Panc1 (cell line): ENCODE results near the gene AGAP2. TPM values are rescaled to one million over a fixed set of nuclear protein-coding genes. Genes with fewer than 3 reads are reported as not detected.

ENCODE experiments used
- ATAC-seq: fragments of 200-7000 bp; cut with Tn5 transposase; 2 replicates; pipeline ENCODE4 v1.9.1; 2020; ENCODE audit warnings: mild to moderate bottlenecking, moderate library complexity
- BruUV-seq: library from RNA; stranded (reverse); fragments of 400-500 nt; replicated peaks from 2 replicates; lab custom pipeline; 2021; lab: Mats Ljungman, UMichigan
- CTCF ChIA-PET: fragments of 300-600 bp; sonication (Branson Sonifier 250); formaldehyde crosslinking; loops from one replicate; lab custom pipeline; 2022; ENCODE audit warnings: antibody characterized with exemption; lab: Charles Lee
- POLR2A ChIA-PET: fragments of 300-600 bp; sonication (Branson Sonifier 250); formaldehyde crosslinking; loops from one replicate; lab custom pipeline; 2022; ENCODE audit warnings: antibody characterized with exemption; lab: Charles Lee
- DNase-seq: peaks from one replicate; pipeline ENCODE4 v3.0.0-alpha.2; 2010; ENCODE audit warnings: low read depth, low spot score
- H3K27ac ChIP-seq: 2 replicates; pipeline ENCODE4 v1.5.1; 2011; ENCODE audit warnings: mild to moderate bottlenecking, low read length, inconsistent platforms
- H3K27me3 ChIP-seq: fragments of 200-500 bp; sonication (Bioruptor generic); 2 replicates; pipeline ENCODE4 v1.6.0; 2014; ENCODE audit warnings: low read length, inconsistent platforms; ENCODE audit not compliant: control insufficient read depth, insufficient read depth
- H3K36me3 ChIP-seq: fragments of 200-500 bp; sonication (Bioruptor generic); 2 replicates; pipeline ENCODE4 v1.5.1; 2014; ENCODE audit warnings: inconsistent platforms, mild to moderate bottlenecking, low read length, moderate library complexity; ENCODE audit not compliant: control insufficient read depth, insufficient read depth
- H3K4me1 ChIP-seq: 2 replicates; pipeline ENCODE4 v1.5.1; 2011; ENCODE audit warnings: inconsistent platforms, mild to moderate bottlenecking, low read length, moderate library complexity; ENCODE audit not compliant: control insufficient read depth, insufficient read depth
- H3K4me3 ChIP-seq, 2 experiments: 2 replicates each; pipeline ENCODE4 v1.5.1; 2011 to 2012; ENCODE audit warnings: low read depth in 2 of 2, low read length in 2 of 2, mild to moderate bottlenecking in 2 of 2, inconsistent platforms in 1 of 2, moderate library complexity in 1 of 2
- H3K9me3 ChIP-seq: fragments of 200-500 bp; sonication (Bioruptor generic); 2 replicates; pipeline ENCODE4 v1.5.1; 2014; ENCODE audit warnings: low read depth, mild to moderate bottlenecking, inconsistent platforms, low read length, moderate library complexity; ENCODE audit not compliant: control insufficient read depth, insufficient read depth
- CTCF ChIP-seq: fragments of 450-650 bp; IDR thresholded peaks from 2 replicates; pipeline ENCODE4 v1.5.1; 2017; ENCODE audit warnings: mild to moderate bottlenecking
- POLR2AphosphoS5 ChIP-seq: IDR thresholded peaks from 2 replicates; pipeline ENCODE4 v1.6.1; 2012; ENCODE audit warnings: mild to moderate bottlenecking, low read depth, low read length, moderate library complexity
- REST ChIP-seq, 2 experiments: IDR thresholded peaks; 2 replicates each; pipeline ENCODE4 v1.6.1; 2011 to 2012; ENCODE audit warnings: low read depth in 2 of 2, control low read depth in 1 of 2, low read length in 1 of 2, mild to moderate bottlenecking in 1 of 2, moderate library complexity in 1 of 2; ENCODE audit not compliant: insufficient read depth in 1 of 2
- SIN3A ChIP-seq: IDR thresholded peaks from 2 replicates; pipeline ENCODE4 v1.6.1; 2012; ENCODE audit warnings: low read depth, mild to moderate bottlenecking, low read length, moderate library complexity, borderline replicate concordance; ENCODE audit not compliant: insufficient read depth
- TCF7L2 ChIP-seq: IDR thresholded peaks from 2 replicates; pipeline ENCODE4 v1.6.1; 2011; ENCODE audit warnings: mild to moderate bottlenecking, low read depth, low read length, inconsistent platforms
- in situ Hi-C: cut with HindIII; loops from 2 replicates; pipeline ENCODE4 v1.10.0; 2016; ENCODE audit warnings: low sequenced_read_pairs, low pct_unique_long_range_greater_than_20kb
- intact Hi-C: fragments of 100-400 bp; cut with micrococcal nuclease; formaldehyde crosslinking; loops from one replicate; pipeline ENCODE4 v1.10.0; 2022; ENCODE audit not compliant: unreplicated experiment
- total RNA-seq: library from RNA; stranded (reverse); gene quantifications from one replicate; pipeline ENCODE4 v1.2.1, GENCODE V29; 2021; ENCODE audit not compliant: unreplicated experiment

Gene AGAP2
- total RNA-seq, 1 experiment from 2014 or later = 0.49 TPM

- Histone ChIP-seq H3K27ac (no peak overlapping the region), H3K4me3 (no peak overlapping the region), H3K4me1 (peaks cover 19% of the 10 kb centered on the region), H3K36me3 (peaks cover 2% of the 10 kb centered on the region; the same call in 1 of the 2 replicates), H3K9me3 (no peaks in the 10 kb centered on the region), H3K27me3 (0 out of 2 replicates have a peak, but pooled peaks cover 1% of the 10 kb centered on the region)
- no peak for TF ChIP-seq TCF7L2
- no peak for TF ChIP-seq CTCF
- TF ChIP-seq POLR2AphosphoS5 = no peak
- POLR2A ChIA-PET = no interaction called here
- CTCF ChIA-PET = no interaction called here
- intact Hi-C loops = no loop called here
- ATAC-seq (no peak), DNase-seq (no peak)
- in situ Hi-C loops = no loop called here
- no TSS peak for BruUV-seq
These were observed 31.1 kb upstream of the AGAP2 start for GRCh38 chr12:57769594-57769993.

GRCh38 chr12:57767876-57768275 lies 29.3 kb upstream of the AGAP2 start:
- in situ Hi-C loops (no loop called here), intact Hi-C loops (no loop called here)
- ATAC-seq (no peak), DNase-seq (no peak)
- Histone ChIP-seq H3K27ac (no peak overlapping the region), H3K4me1 (peaks cover 15% of the 10 kb centered on the region), H3K36me3 (peaks cover under 1% of the 10 kb centered on the region; the same call in 1 of the 2 replicates), H3K4me3 (no peak overlapping the region), H3K9me3 (no peaks in the 10 kb centered on the region), H3K27me3 (peaks cover 4% of the 10 kb centered on the region; the same call in 1 of the 2 replicates)
- TF ChIP-seq CTCF (no peak), TCF7L2 (no peak), POLR2AphosphoS5 (no peak), SIN3A (no peak), REST (IDR thresholded peaks at IDR 0.05; ENCODE audit: insufficient read depth in 1 of 2, low read depth in 2 of 2, low read length in 1 of 2) (no peak)
- CTCF ChIA-PET = interaction anchor here (1.1 kb wide), 1 partner anchor 11 kb away, joined by 5 read pairs; no protein-coding TSS in a partner anchor
- BruUV-seq = no TSS peak
- POLR2A ChIA-PET = no interaction called here
